C4-2B (cell line): ENCODE measurements around the gene IFT122.

Experiments used
- CTCF ChIP-seq: fragments of 450-650 bp; conservative IDR thresholded peaks from 2 replicates; pipeline ENCODE4 v1.5.1; 2017; ENCODE audit warnings: mild to moderate bottlenecking
- ZFX ChIP-seq: fragments of 450-650 bp; IDR thresholded peaks from 2 replicates; pipeline ENCODE4 v1.6.1; 2017

- TF ChIP-seq CTCF, result no peak
- no peak for TF ChIP-seq ZFX
Observed at GRCh38 chr3:129492691-129493090, 52.7 kb downstream of the IFT122 start.
